Measurements from ENCODE around the gene DPP4.
"Not testable (repeated sequence)": the region's sequence is repeated elsewhere in the genome, so short reads cannot be mapped to it uniquely, and the experiment has no call there.

Gene DPP4

DNA sequence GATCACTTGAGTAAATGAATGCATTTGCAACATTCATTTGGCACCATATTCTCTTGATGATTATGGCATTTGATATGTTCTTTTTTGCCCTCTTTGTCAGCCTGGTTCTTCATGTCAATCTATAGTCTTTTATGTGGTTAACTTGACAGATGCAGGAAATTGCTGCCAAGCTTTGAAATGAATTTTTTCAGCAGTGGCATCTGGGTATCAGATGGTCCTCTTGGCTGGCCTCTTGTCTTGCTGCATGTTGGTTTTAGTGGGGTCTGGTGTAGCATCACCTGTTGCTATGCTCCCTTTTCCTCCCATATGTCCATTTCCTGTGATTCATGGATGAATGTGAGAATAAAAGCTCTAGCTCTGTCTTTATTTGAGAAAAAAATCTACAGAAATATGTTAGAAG lies 119.9 kb downstream of the DPP4 start:
- no peaks in the 10 kb centered on the region for H3K79me1 ChIP-seq (ENCODE audit: low read length)

DNA sequence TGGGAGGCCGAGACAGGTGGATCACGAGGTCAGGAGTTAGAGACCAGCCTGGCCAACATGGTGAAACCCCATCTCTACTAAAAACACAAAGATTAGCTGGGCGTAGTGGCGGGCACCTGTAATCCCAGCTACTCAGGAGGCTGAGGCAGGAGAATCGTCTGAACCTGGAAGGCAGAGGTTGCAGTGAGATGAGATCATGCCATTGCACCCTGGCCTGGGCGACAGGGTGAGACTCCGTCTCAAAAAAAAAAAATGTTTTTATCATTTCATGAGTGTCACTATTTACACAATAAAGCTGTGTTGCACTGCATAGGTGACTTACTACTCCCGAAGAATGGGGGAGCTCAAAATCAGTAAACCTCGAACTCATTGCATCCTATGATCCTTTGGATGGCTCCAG lies 120.6 kb downstream of the DPP4 start:
- H2AK5ac ChIP-seq (ENCODE audit: low read length); H2BK120ac ChIP-seq (ENCODE audit: low read depth, low read length); H2BK15ac ChIP-seq (replicated peaks; ENCODE audit: low read depth); H4K8ac ChIP-seq (ENCODE audit: low read depth, low read length); H3K27me3 ChIP-seq (ENCODE audit: insufficient read depth, low read length, poor library complexity); H3K9ac ChIP-seq (ENCODE audit: low read length); H3K27ac ChIP-seq (ENCODE audit: low read depth, low read length); H3K56ac ChIP-seq (ENCODE audit: low read length); H3K4me2 ChIP-seq (ENCODE audit: low read length); H2BK5ac ChIP-seq (ENCODE audit: low read length); H3K79me1 ChIP-seq (ENCODE audit: low read length); H3K18ac ChIP-seq (ENCODE audit: low read length); H3K36me3 ChIP-seq (ENCODE audit: control insufficient read depth, insufficient read depth, low read length); H3K4me3 ChIP-seq (ENCODE audit: low read length); H4K5ac ChIP-seq (ENCODE audit: low read length); H3K4me1 ChIP-seq (ENCODE audit: control insufficient read depth, low read depth, low read length); H3K4ac ChIP-seq (ENCODE audit: low read depth, low read length); H3K23ac ChIP-seq (ENCODE audit: low read length); DNase-seq; H3K79me2 ChIP-seq (ENCODE audit: control insufficient read depth, insufficient read depth, low read length): not testable (repeated sequence)
- WGBS (ENCODE audit: extremely low coverage, insufficient coverage, low lambda C conversion rate), result no CpG with 5 or more reads among the region's 9 CpGs

More for the DNA sequence above, 119.9 kb downstream of the DPP4 start:
- no peak overlapping the region for H4K5ac ChIP-seq (ENCODE audit: low read length)
- H3K4ac ChIP-seq (ENCODE audit: low read depth, low read length), result no peak overlapping the region
- H4K8ac ChIP-seq (ENCODE audit: low read depth, low read length), result no peak overlapping the region
- no peak overlapping the region for H2BK15ac ChIP-seq (replicated peaks; ENCODE audit: low read depth)
- H3K4me2 ChIP-seq (ENCODE audit: low read length), result no peak overlapping the region
- H3K4me3 ChIP-seq (ENCODE audit: low read length), result no peak overlapping the region
- H2AK5ac ChIP-seq (ENCODE audit: low read length), result no peak overlapping the region
- H3K36me3 ChIP-seq (ENCODE audit: control insufficient read depth, insufficient read depth, low read length), result no peaks in the 10 kb centered on the region
- DNase-seq, result no peak
- no peak overlapping the region for H3K56ac ChIP-seq (ENCODE audit: low read length)
- no peaks in the 10 kb centered on the region for H3K27me3 ChIP-seq (ENCODE audit: insufficient read depth, low read length, poor library complexity)
- H3K18ac ChIP-seq (ENCODE audit: low read length), result no peak overlapping the region
- H3K79me2 ChIP-seq (ENCODE audit: control insufficient read depth, insufficient read depth, low read length), result no peaks in the 10 kb centered on the region
- H2BK120ac ChIP-seq (ENCODE audit: low read depth, low read length), result no peak overlapping the region
- no peaks in the 10 kb centered on the region for H3K4me1 ChIP-seq (ENCODE audit: control insufficient read depth, low read depth, low read length)
- H2BK5ac ChIP-seq (ENCODE audit: low read length), result no peak overlapping the region
- H3K27ac ChIP-seq (ENCODE audit: low read depth, low read length), result no peak overlapping the region
- no peak overlapping the region for H3K9ac ChIP-seq (ENCODE audit: low read length)
- no peak overlapping the region for H3K23ac ChIP-seq (ENCODE audit: low read length)

DNA sequence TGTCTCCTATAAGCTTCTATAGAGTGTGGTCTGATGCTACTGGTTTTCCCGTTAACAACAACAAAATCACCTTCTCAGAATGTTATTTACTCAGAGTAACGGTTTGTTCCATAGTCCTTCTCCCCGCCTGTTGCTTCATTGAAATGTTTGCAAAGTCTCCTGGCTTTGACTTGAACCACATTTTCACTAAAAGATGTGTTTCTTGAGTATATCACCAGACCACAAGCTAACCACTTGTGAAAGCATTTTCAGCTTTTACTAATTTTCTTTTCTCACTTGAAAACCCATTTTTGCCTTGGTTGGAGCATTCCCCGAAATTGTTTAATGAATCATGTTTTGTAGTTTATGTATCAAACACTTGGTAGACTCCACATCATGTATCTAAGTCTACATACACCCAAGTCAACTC lies 121.2 kb downstream of the DPP4 start:
- no peak overlapping the region for H3K23ac ChIP-seq (ENCODE audit: low read length)
- no peaks in the 10 kb centered on the region for H3K27me3 ChIP-seq (ENCODE audit: insufficient read depth, low read length, poor library complexity)
- H2BK15ac ChIP-seq (replicated peaks; ENCODE audit: low read depth), result no peak overlapping the region
- H3K18ac ChIP-seq (ENCODE audit: low read length), result no peak overlapping the region
- no peak overlapping the region for H3K27ac ChIP-seq (ENCODE audit: low read depth, low read length)
- H3K4me3 ChIP-seq (ENCODE audit: low read length), result no peak overlapping the region
- DNase-seq, result no peak
- no peak overlapping the region for H3K4me2 ChIP-seq (ENCODE audit: low read length)
- no peak overlapping the region for H3K4ac ChIP-seq (ENCODE audit: low read depth, low read length)
- no peak overlapping the region for H2AK5ac ChIP-seq (ENCODE audit: low read length)
- WGBS (ENCODE audit: extremely low coverage, insufficient coverage, low lambda C conversion rate), result no CpG with 5 or more reads among the region's 4 CpGs
- H3K4me1 ChIP-seq (ENCODE audit: control insufficient read depth, low read depth, low read length), result no peaks in the 10 kb centered on the region
- H3K36me3 ChIP-seq (ENCODE audit: control insufficient read depth, insufficient read depth, low read length), result no peaks in the 10 kb centered on the region
- no peaks in the 10 kb centered on the region for H3K79me1 ChIP-seq (ENCODE audit: low read length)
- no peak overlapping the region for H2BK120ac ChIP-seq (ENCODE audit: low read depth, low read length)
- no peaks in the 10 kb centered on the region for H3K79me2 ChIP-seq (ENCODE audit: control insufficient read depth, insufficient read depth, low read length)
- no peak overlapping the region for H3K9ac ChIP-seq (ENCODE audit: low read length)
- H4K5ac ChIP-seq (ENCODE audit: low read length), result no peak overlapping the region
- H4K8ac ChIP-seq (ENCODE audit: low read depth, low read length), result no peak overlapping the region
- H2BK5ac ChIP-seq (ENCODE audit: low read length), result no peak overlapping the region
- H3K56ac ChIP-seq (ENCODE audit: low read length), result no peak overlapping the region

DNA sequence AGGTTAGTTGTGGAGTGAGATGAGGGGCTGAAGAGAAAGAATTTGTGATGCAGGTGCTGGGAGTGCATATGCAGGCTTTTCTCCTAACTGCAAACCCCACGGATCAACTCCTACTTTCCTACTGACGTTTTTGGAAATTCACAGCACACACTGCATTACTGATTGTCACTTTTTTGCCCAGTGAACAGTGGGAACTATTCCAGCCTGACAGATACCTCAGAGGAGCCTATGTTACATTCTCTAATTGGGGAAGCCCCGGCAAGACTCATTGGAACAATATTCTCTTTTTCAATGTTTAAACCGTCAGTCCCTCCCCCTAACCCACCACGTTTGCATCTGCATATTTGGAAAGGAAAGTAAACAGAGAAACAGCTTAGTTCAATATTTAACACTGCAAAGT lies 126.2 kb downstream of the DPP4 start:
- no peak overlapping the region for H2BK15ac ChIP-seq (replicated peaks; ENCODE audit: low read depth)
- no peak overlapping the region for H2BK120ac ChIP-seq (ENCODE audit: low read depth, low read length)
- DNase-seq, result no peak
- H3K79me2 ChIP-seq (ENCODE audit: control insufficient read depth, insufficient read depth, low read length), result no peaks in the 10 kb centered on the region
- H3K27ac ChIP-seq (ENCODE audit: low read depth, low read length), result no peak overlapping the region
- H3K18ac ChIP-seq (ENCODE audit: low read length), result no peak overlapping the region
- H3K56ac ChIP-seq (ENCODE audit: low read length), result no peak overlapping the region
- no peak overlapping the region for H2BK5ac ChIP-seq (ENCODE audit: low read length)
- no peak overlapping the region for H4K5ac ChIP-seq (ENCODE audit: low read length)
- H2AK5ac ChIP-seq (ENCODE audit: low read length), result no peak overlapping the region
- no peak overlapping the region for H3K23ac ChIP-seq (ENCODE audit: low read length)
- no peaks in the 10 kb centered on the region for H3K36me3 ChIP-seq (ENCODE audit: control insufficient read depth, insufficient read depth, low read length)
- H3K9ac ChIP-seq (ENCODE audit: low read length), result no peak overlapping the region
- H3K79me1 ChIP-seq (ENCODE audit: low read length), result no peaks in the 10 kb centered on the region
- no CpG with 5 or more reads among the region's 5 CpGs for WGBS (ENCODE audit: extremely low coverage, insufficient coverage, low lambda C conversion rate)
- H3K4me3 ChIP-seq (ENCODE audit: low read length), result no peak overlapping the region
- H3K4me1 ChIP-seq (ENCODE audit: control insufficient read depth, low read depth, low read length), result no peaks in the 10 kb centered on the region
- no peak overlapping the region for H4K8ac ChIP-seq (ENCODE audit: low read depth, low read length)
- H3K27me3 ChIP-seq (ENCODE audit: insufficient read depth, low read length, poor library complexity), result no peaks in the 10 kb centered on the region
- no peak overlapping the region for H3K4me2 ChIP-seq (ENCODE audit: low read length)
- H3K4ac ChIP-seq (ENCODE audit: low read depth, low read length), result no peak overlapping the region

DNA sequence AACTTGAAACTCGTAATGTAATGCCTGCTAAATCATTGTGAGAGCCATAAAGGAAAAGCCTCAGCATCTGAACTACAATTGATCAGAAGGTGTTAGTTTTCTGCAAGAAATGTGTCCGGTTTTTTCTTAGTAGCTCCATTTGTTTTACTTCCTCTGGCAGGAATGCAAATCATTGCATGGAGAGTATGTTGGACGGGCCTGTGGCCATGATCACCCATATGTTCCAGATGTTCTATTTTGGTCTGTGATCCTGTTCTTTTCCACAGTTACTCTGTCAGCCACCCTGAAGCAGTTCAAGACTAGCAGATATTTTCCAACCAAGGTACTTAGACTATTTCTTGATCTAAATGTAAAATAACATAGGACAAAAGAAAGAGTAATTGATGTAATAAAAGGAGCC lies 126.6 kb downstream of the DPP4 start:
- Histone ChIP-seq H3K4me1 (ENCODE audit: control insufficient read depth, low read depth, low read length) (no peaks in the 10 kb centered on the region), H3K23ac (ENCODE audit: low read length) (no peak overlapping the region), H3K56ac (ENCODE audit: low read length) (no peak overlapping the region), H2AK5ac (ENCODE audit: low read length) (no peak overlapping the region), H2BK120ac (ENCODE audit: low read depth, low read length) (no peak overlapping the region), H3K4ac (ENCODE audit: low read depth, low read length) (no peak overlapping the region), H3K27ac (ENCODE audit: low read depth, low read length) (no peak overlapping the region), H2BK5ac (ENCODE audit: low read length) (no peak overlapping the region), H2BK15ac (replicated peaks; ENCODE audit: low read depth) (no peak overlapping the region), H4K5ac (ENCODE audit: low read length) (no peak overlapping the region), H3K18ac (ENCODE audit: low read length) (no peak overlapping the region), H3K79me2 (ENCODE audit: control insufficient read depth, insufficient read depth, low read length) (no peaks in the 10 kb centered on the region), H3K36me3 (ENCODE audit: control insufficient read depth, insufficient read depth, low read length) (no peaks in the 10 kb centered on the region), H3K4me3 (ENCODE audit: low read length) (no peak overlapping the region), H3K79me1 (ENCODE audit: low read length) (no peaks in the 10 kb centered on the region), H3K27me3 (ENCODE audit: insufficient read depth, low read length, poor library complexity) (no peaks in the 10 kb centered on the region), H3K9ac (ENCODE audit: low read length) (no peak overlapping the region), H3K4me2 (ENCODE audit: low read length) (no peak overlapping the region), H4K8ac (ENCODE audit: low read depth, low read length) (no peak overlapping the region)
- no peak for DNase-seq
- no CpG with 5 or more reads among the region's 3 CpGs for WGBS (ENCODE audit: extremely low coverage, insufficient coverage, low lambda C conversion rate)

DNA sequence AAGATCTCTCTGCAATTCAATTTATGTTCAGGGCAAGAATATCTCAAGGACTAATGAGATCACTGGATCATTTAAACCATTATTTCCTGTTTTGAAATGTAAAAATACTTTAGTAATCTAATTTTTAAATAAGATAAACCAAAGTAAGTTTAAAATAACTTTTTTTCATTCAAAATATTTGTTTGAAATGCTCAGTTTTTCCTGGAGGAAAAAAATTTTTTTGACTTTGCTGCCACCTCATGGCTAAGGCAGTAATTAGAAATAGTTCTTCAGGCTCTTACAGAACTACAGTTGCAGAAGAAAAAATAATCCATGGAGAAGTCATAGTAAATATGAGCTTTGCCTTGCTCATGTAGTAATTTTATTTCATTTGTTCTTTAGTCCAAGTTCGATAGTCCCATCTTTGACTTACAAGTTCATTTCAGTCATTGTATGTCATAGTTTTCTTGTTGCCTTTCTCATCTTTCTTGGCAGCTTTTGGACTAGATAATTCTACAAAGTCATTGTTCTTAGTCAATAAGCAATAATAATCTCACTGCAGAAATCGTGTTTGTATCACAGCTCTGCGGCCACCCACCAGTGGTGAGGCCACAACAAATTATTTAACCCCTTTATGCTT lies 127.4 kb downstream of the DPP4 start:
- H2BK15ac ChIP-seq (replicated peaks; ENCODE audit: low read depth), result no peak overlapping the region
- no peak overlapping the region for H3K23ac ChIP-seq (ENCODE audit: low read length)
- DNase-seq, result peak; percentile 26
- H3K79me2 ChIP-seq (ENCODE audit: control insufficient read depth, insufficient read depth, low read length), result no peaks in the 10 kb centered on the region
- no peak overlapping the region for H3K18ac ChIP-seq (ENCODE audit: low read length)
- no peaks in the 10 kb centered on the region for H3K4me1 ChIP-seq (ENCODE audit: control insufficient read depth, low read depth, low read length)
- H3K36me3 ChIP-seq (ENCODE audit: control insufficient read depth, insufficient read depth, low read length), result no peaks in the 10 kb centered on the region
- H2BK120ac ChIP-seq (ENCODE audit: low read depth, low read length), result no peak overlapping the region
- no peak overlapping the region for H3K9ac ChIP-seq (ENCODE audit: low read length)
- no peak overlapping the region for H2AK5ac ChIP-seq (ENCODE audit: low read length)
- no peak overlapping the region for H3K4me2 ChIP-seq (ENCODE audit: low read length)
- no CpG with 5 or more reads among the region's 3 CpGs for WGBS (ENCODE audit: extremely low coverage, insufficient coverage, low lambda C conversion rate)
- no peak overlapping the region for H3K4ac ChIP-seq (ENCODE audit: low read depth, low read length)
- no peak overlapping the region for H4K5ac ChIP-seq (ENCODE audit: low read length)
- H3K4me3 ChIP-seq (ENCODE audit: low read length), result no peak overlapping the region
- H3K27ac ChIP-seq (ENCODE audit: low read depth, low read length), result no peak overlapping the region
- no peak overlapping the region for H4K8ac ChIP-seq (ENCODE audit: low read depth, low read length)
- no peak overlapping the region for H3K56ac ChIP-seq (ENCODE audit: low read length)
- no peak overlapping the region for H2BK5ac ChIP-seq (ENCODE audit: low read length)
- no peaks in the 10 kb centered on the region for H3K27me3 ChIP-seq (ENCODE audit: insufficient read depth, low read length, poor library complexity)
- no peaks in the 10 kb centered on the region for H3K79me1 ChIP-seq (ENCODE audit: low read length)

Data from mesendoderm (in vitro differentiated cells).